CD4-positive, alpha-beta T cell (primary cell): ENCODE measurements around the gene NOTCH2. TPM values are rescaled to one million over a fixed set of nuclear protein-coding genes. Genes with fewer than 3 reads are reported as not detected.

ENCODE experiments used
- ATAC-seq: fragments of 200-7000 bp; cut with Tn5 transposase; one replicate; pipeline ENCODE4 v1.10.0; 2022; ENCODE audit warnings: mild to moderate bottlenecking; ENCODE audit not compliant: poor library complexity
- CTCF ChIA-PET: fragments of 350-600 bp; sonication (Branson Sonifier 250); formaldehyde crosslinking; loops from one replicate; lab custom pipeline; 2021; ENCODE audit warnings: antibody characterized with exemption, inconsistent platforms; lab: Charles Lee
- POLR2A ChIA-PET: fragments of 350-600 bp; sonication (Branson Sonifier 250); formaldehyde crosslinking; loops from one replicate; lab custom pipeline; 2021; ENCODE audit warnings: antibody characterized with exemption, inconsistent platforms; lab: Charles Lee
- DNase-seq, 14 experiments: peaks; one replicate each; pipeline ENCODE4 v3.0.0-alpha.2; 2013 to 2020; ENCODE audit warnings: mixed read lengths in 2 of 14
- H3K27ac ChIP-seq, 2 donors: one replicate each; pipeline versions ENCODE4 v1.5.1 to v1.7.0; 2013; ENCODE audit warnings: low read length in 2 of 2, low read depth in 1 of 2, mild to moderate bottlenecking in 1 of 2
- H3K27me3 ChIP-seq, 2 experiments: 1 replicate in 1 of 2; 2 replicates in 1 of 2; pipeline versions ENCODE4 v1.6.1 to v1.7.0; 2013; ENCODE audit warnings: low read length in 2 of 2, control low read depth in 1 of 2, mild to moderate bottlenecking in 1 of 2, moderate library complexity in 1 of 2; ENCODE audit not compliant: insufficient read depth in 2 of 2, control insufficient read depth in 1 of 2
- H3K36me3 ChIP-seq: one replicate; pipeline ENCODE4 v1.6.1; 2013; ENCODE audit warnings: low read length, control low read depth; ENCODE audit not compliant: insufficient read depth
- H3K4me1 ChIP-seq: one replicate; pipeline ENCODE4 v1.6.1; 2013; ENCODE audit warnings: low read length, control low read depth; ENCODE audit not compliant: insufficient read depth
- H3K4me3 ChIP-seq: one replicate; pipeline ENCODE4 v1.5.1; 2013; ENCODE audit warnings: mild to moderate bottlenecking, low read length, moderate library complexity
- H3K9me3 ChIP-seq, 2 experiments: 1 replicate in 1 of 2; 2 replicates in 1 of 2; pipeline versions ENCODE4 v1.6.1 to v1.7.0; 2013; ENCODE audit warnings: low read length in 2 of 2, mild to moderate bottlenecking in 2 of 2, control low read depth in 1 of 2, moderate library complexity in 1 of 2; ENCODE audit not compliant: control insufficient read depth in 1 of 2, insufficient read depth in 1 of 2
- H3K27ac Mint-ChIP-seq: one replicate; pipeline ENCODE4 v1.8.0; 2020; ENCODE audit warnings: mixed read lengths
- H3K27me3 Mint-ChIP-seq: one replicate; pipeline ENCODE4 v1.8.0; 2021; ENCODE audit warnings: mixed read lengths
- H3K36me3 Mint-ChIP-seq: one replicate; pipeline ENCODE4 v1.8.0; 2021; ENCODE audit warnings: low read depth, mixed read lengths
- H3K4me1 Mint-ChIP-seq: one replicate; pipeline ENCODE4 v1.8.0; 2021; ENCODE audit warnings: low read depth, mixed read lengths
- H3K4me3 Mint-ChIP-seq: one replicate; pipeline ENCODE4 v1.8.0; 2020; ENCODE audit warnings: mild to moderate bottlenecking, mixed read lengths
- H3K9me3 Mint-ChIP-seq: one replicate; pipeline ENCODE4 v1.8.0; 2020; ENCODE audit warnings: mixed read lengths
- CTCF ChIP-seq: fragments of 200-600 bp; IDR thresholded peaks from one replicate; pipeline ENCODE4 v1.8.0; 2022; ENCODE audit warnings: antibody characterized with exemption, mild to moderate bottlenecking
- intact Hi-C, 2 experiments: fragments of 100-400 bp; cut with DNase I in 1 of 2; cut with micrococcal nuclease in 1 of 2; formaldehyde crosslinking; loops; one replicate each; pipeline versions ENCODE4 v1.15.1 to v1.9.0; 2023 to 2025; cut with DNase I, micrococcal nuclease
- total RNA-seq, 174 experiments: library from RNA in 2 of 174; stranded (reverse) in 2 of 174; gene quantifications; one replicate each; pipeline ENCODE4 v1.2.3 and lab custom pipeline; 2021 to 2026

Gene NOTCH2
- total RNA-seq, 2 experiments from 2014 or later = 27.5 to 29.4 TPM

GRCh38 chr1:119966020-119966419, 103.4 kb downstream of the NOTCH2 start:
- Histone ChIP-seq H3K4me3 (no peak overlapping the region), H3K36me3 (peaks cover 68% of the 10 kb centered on the region), H3K4me1 (no peaks in the 10 kb centered on the region), H3K9me3 (no peaks in the 10 kb centered on the region), H3K27ac (no peak overlapping the region), H3K27me3 (no peaks in the 10 kb centered on the region)
- intact Hi-C loops = loop anchor here in 1 of 2 experiments (5.0 kb wide), 1 partner anchor 159 kb away; no protein-coding TSS in a partner anchor
- Mint-ChIP-seq H3K27me3 (no peaks in the 10 kb centered on the region), H3K4me1 (peaks cover 3% of the 10 kb centered on the region), H3K36me3 (peaks cover 88% of the 10 kb centered on the region), H3K27ac (no peak overlapping the region), H3K9me3 (no peaks in the 10 kb centered on the region), H3K4me3 (no peak overlapping the region)
- ChIA-PET CTCF (no interaction called here), POLR2A (no interaction called here)
- TF ChIP-seq CTCF = no peak
- DNase-seq (no peak), ATAC-seq (no peak)

DNA sequence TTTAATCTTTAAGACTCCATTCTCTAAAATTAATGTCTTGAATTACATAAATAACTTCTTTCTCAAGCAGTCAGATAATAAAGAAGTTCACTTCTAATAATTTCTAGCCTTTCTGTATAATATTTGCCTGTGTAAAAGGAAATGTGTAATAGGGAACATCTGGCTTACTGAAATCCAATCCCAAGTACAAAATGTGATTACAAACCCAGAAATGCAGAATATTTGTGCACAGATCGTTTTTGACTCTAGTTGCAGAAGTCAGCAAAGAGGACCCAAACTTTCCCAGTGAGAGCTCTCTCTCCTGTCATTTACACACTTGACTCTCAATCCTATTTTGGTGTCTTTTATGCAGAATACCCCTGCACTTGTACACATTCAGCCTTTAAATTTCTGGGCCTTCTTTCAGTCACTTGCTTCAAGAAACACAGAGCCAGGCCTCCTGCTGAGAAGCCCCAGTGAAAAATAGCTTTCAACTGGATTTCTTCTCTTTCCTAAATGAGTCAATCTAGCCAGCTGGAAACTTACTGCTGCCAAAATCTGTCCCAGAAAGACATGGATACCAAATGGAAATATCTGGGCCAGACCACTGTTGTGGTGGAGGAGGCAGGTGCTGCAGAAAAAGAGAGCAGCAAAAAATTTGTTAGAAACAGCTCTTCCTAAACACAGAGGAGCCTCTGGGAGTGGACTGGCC, 104.6 kb downstream of the NOTCH2 start:
- peaks cover 69% of the 10 kb centered on the region for H3K36me3 ChIP-seq
- H3K4me3 ChIP-seq = no peak overlapping the region
- Mint-ChIP-seq H3K9me3 (no peaks in the 10 kb centered on the region), H3K36me3 (peaks cover 79% of the 10 kb centered on the region), H3K27me3 (no peaks in the 10 kb centered on the region), H3K4me1 (peaks cover 3% of the 10 kb centered on the region), H3K4me3 (no peak overlapping the region), H3K27ac (no peak overlapping the region)
- intact Hi-C loops = loop anchor here in 1 of 2 experiments (5.0 kb wide), 1 partner anchor 158 kb away; no protein-coding TSS in a partner anchor
- ATAC-seq = no peak
- CTCF ChIA-PET = no interaction called here
- TF ChIP-seq CTCF = no peak
- POLR2A ChIA-PET = no interaction called here
- no peaks in the 10 kb centered on the region for H3K27me3 ChIP-seq
- H3K27ac ChIP-seq = no peak overlapping the region
- no peaks in the 10 kb centered on the region for H3K4me1 ChIP-seq
- no peaks in the 10 kb centered on the region for H3K9me3 ChIP-seq
- no peak for DNase-seq

- Mint-ChIP-seq H3K4me3 (no peak overlapping the region), H3K4me1 (no peaks in the 10 kb centered on the region), H3K27me3 (no peaks in the 10 kb centered on the region), H3K27ac (no peak overlapping the region), H3K36me3 (peaks cover 81% of the 10 kb centered on the region), H3K9me3 (no peaks in the 10 kb centered on the region)
- Histone ChIP-seq H3K4me1 (no peaks in the 10 kb centered on the region), H3K27ac (no peak overlapping the region), H3K9me3 (no peaks in the 10 kb centered on the region), H3K27me3 (no peaks in the 10 kb centered on the region), H3K4me3 (no peak overlapping the region), H3K36me3 (peaks cover 67% of the 10 kb centered on the region)
- DNase-seq (no peak), ATAC-seq (no peak)
- POLR2A ChIA-PET = no interaction called here
- CTCF ChIA-PET = no interaction called here
- TF ChIP-seq CTCF = no peak
- intact Hi-C loops = no loop called here
These were observed 107.0 kb downstream of the NOTCH2 start for GRCh38 chr1:119962296-119962968.
